ENCODE results near the gene ASIP.
"Not testable (repeated sequence)": the region's sequence is repeated elsewhere in the genome, so short reads cannot be mapped to it uniquely, and the experiment has no call there.

The ASIP gene

DNA sequence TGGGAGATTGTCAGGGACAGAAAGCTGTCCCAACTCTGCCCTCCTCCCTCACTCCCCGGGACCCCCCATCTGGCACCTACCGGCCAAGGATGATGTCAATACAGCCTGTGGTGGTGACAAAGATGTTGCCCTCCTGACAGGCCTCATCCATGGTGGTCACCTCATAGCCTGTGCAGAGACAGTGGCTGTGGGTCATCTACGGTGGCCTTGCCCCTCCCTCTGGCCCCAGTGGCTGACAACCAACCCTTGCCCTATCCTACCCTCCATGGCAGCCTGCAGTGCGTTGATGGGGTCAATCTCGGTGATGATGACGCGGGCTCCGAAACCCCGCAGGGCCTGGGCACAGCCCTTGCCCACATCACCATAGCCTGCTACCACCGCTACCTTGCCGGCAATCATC lies 49.2 kb downstream of the ASIP start:
- DNase-seq: no peak

DNA sequence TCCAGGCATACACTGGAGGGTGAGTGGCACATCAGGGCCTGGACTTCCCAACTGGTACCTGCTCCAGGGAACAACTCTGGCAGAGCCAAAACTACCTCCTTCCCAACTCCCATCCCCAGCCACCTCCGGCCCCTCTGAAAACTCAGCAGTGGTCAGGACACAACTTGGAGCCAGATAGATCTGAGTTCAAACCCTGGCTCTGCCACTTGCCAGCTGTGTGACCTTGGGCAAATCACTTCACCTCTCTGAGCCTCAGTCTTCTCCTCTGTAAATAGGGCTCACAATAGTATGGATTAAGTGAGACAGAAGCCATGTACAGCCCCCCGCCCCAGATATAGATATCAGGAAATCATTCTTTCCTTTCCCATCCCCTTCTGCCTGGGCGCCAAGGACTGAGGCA lies 51.3 kb downstream of the ASIP start:
- no peak for DNase-seq

DNA sequence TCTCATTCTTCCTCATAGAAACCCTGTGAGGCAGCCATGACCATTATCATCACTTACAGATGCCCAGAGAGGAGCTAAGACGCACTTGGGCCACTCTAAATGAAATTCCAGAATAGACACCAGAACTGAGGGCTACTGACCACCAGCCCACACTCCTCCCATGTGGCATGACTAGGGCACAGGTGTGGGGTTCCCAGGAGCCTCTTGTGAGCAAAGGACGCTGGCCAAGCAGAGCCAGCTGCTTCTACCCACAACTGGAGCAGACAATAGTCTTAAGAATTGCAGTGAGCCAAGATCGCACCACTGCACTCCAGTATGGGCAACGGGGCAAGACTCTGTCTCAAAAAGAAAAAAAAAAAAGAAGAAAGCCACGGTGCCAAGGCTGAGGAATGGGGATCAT lies 51.9 kb downstream of the ASIP start:
- DNase-seq: no peak

DNA sequence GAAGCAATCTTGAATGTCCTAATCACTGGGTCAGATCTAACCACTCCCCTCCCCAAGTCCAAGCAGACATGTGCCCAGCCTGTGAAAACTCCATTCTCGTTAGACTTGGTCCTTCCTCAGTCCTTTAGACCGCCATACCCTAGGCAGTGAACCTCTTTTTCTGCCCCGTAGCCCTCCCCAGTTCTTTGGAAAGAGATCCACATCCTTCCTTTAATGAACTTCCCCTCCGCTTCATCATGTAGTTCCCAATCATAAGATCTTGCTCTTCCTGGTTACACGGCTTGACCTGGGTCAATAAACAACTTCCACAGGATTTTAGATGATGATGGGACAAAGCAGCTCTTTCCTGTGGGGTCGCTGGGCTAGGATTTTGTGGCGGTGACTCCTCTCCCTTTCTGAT lies 52.4 kb downstream of the ASIP start:
- no peak for DNase-seq

DNA sequence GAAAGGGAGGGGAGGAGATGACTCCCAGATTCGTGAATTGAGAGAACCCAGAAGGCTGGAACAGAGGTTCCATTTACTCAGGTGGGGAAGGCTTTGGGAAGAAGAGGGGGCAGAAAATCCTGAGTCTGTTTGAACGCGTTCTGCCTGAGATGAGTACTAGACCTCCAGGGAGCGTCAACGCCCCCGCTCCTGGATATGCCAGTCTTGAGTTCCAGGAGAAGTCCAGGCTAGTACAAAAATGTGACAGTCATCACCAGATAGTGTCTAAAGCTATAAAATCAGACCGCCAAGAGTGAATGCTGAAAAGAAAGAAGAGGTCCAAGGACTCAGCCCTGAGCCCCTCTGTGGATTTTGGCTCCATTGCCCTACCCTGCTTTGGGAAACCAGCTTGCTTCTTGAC lies 53.3 kb downstream of the ASIP start:
- DNase-seq: no peak

DNA sequence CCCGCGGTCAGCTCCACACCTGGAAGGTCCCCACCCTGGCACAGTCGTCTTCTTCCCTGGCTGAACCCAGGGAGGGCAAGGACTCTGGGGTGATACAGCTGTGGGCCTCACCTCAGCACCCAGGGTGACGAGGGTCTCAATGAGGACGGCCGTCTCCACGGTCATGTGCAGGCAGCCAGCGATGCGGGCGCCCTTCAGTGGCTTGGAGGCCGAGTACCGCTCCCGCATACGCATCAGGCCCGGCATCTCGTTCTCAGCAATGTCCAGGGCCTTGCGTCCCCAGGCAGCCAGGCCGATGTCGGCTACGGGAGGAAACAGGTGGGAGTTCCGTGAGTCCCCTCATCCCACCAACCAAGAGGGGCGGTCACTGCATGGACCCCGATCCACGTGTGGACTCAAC lies 54.1 kb downstream of the ASIP start:
- DNase-seq: no peak

GRCh38 chr20:34296468-34296867 lies 55.2 kb downstream of the ASIP start:
- DNase-seq: no peak

DNA sequence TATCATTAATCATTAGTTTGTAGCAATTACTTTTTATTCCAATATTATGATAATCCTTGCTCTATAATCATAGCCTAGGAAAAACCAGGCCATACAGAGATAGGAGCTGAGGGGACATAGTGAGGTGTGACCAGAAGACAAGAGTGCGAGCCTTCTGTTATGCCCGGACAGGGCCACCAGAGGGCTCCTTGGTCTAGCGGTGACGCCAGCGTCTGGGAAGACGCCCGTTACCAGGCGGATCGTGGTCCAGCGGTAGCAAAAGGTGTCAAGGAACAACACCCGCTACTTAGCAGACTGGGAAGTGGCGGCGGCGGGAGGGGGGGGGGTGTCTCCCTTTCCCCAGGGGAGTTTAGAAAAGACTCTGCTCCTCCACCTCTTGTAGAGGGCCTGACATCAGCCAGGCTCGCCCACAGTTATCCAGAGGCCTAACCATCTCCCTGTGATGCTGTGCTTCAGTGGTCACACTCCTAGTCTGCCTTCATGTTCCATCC lies 57.1 kb downstream of the ASIP start:
- not testable (repeated sequence) for DNase-seq

DNA sequence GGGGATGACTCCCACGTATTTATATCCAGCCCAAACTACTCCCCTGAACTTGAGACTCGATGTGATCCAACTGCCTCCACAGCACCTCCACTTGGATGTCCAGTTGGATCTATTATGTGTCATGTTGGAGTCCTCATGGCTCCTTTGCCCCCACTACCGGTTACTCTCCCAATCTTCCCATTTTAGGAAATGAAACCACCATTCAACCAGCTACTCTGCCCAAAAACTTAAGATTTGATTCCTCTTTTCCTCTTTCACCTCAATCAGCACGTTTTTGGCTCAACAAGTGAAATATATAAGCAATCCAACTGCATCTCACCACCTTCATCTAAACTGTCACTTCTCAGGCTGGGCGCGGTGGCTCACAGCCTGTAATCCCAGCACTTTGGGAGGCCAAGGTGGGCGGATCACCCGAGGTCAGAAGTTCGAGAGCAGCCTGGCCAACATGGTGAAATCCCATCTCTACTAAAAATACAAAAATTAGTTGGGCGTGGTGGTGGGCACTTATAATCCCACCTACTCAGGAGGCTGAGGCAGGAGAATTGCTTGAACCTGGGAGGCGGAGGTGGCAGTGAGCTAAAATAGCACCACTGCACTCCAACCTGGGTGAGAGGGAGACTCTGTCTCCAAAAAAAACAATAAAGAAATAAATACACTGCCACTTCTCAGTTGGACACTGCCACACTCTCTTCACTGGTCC lies 58.5 kb downstream of the ASIP start:
- no peak for DNase-seq

GRCh38 chr20:34300256-34300806 lies 59.1 kb downstream of the ASIP start:
- DNase-seq: no peak

DNA sequence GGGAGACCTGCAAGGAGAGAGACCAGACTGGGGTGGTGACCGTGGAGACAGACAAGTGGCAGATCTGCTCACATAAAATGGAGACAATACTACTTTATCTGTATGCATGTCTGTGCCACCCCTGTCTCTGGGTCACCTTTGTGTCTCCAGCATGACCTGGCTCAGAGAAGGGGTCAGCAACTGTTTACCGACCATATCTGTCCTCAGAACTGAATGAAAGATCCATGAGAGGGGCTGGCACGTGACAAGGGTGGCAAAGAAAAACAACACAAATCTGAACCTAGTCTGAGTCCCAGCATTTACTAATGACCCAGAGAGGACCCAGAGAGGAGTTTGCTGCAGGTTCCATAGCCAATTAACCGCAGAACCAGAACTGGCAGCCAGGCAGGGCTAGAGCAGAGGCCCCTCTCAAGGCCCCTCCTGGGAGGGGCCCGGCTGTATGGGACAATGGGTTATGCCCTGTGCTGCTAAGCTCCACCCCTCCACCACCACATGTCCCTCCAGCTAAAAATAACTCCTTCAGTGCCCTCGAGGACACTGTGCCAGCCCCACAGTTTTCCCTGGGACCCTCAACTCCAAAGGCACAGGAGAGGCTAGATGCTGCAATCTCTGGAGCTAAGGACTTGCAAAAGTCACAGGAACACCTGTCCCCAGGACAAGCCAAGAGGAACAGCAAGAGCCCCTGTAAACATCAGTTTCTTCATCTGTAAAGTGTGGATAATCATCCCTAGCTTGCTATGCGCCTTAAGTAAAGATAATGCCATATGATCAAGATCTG lies 59.8 kb downstream of the ASIP start:
- no peak for DNase-seq

- no peak for DNase-seq
These were observed 60.5 kb downstream of the ASIP start for GRCh38 chr20:34301587-34302311.

DNA sequence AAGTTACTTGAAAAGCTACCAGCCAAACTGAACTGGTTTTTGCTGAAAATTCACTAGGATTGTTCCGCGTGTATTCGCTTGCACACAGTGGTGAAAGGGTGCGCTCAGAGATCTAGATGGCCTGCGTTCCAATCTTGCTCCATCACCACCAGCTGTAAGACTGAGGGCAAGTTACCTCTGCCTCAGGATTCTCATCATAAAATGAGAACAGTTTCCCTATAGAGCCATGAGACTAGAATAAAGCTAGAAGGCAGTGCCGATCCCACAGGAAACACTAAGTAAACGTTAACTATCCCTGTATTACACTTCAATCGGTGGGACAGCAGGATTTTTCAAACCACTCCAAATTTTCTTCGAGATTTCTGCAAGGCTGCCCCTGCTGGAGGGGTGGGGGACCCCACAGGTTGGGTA lies 61.1 kb downstream of the ASIP start:
- DNase-seq: no peak

DNA sequence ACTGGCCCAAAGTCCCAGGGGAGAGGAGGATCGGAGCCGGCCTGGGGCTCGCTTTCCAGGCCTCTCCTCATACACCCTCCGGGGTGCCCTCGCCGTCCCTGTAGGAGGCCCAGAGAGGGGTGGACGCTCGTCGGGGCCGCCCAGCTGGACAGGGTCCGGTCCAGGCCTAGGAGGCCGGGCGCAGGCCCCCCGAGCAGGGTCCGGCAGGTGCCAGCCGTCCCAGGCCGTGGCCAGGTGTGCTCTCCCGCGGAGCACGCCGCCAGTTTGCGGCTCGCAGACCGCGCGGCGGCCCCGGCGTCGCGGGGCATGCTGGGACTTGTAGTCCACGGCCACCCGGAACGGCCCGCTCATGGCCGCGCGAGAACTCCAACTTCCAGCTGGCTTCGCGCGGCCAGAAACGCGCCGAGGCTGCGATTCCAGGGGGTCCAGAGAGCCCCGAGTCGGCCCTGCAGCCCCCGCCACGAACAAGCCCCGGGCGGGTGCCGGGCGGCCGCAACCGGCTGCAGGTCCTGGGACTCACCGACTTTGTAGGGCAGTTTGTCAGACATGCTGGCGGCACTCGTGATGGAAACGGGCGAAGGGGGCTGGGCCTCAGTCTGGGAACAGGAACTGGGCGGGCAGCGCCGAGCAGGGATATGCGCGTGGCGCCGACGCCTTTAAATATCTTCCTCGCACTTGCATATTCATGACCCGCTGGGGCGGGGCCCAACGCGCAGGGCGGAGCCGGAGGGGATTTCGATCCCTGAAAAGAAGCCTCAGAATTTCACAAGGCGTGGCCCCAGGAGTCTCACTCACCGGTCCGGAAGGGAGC lies 61.7 kb downstream of the ASIP start, which contains the start of gene AHCY:
TSS of gene AHCY (minus strand) at position 633 of the 811 bp plus-strand sequence. CDS start at position 548, 85 bp downstream.
- DNase-seq: peak; percentile 87

DNA sequence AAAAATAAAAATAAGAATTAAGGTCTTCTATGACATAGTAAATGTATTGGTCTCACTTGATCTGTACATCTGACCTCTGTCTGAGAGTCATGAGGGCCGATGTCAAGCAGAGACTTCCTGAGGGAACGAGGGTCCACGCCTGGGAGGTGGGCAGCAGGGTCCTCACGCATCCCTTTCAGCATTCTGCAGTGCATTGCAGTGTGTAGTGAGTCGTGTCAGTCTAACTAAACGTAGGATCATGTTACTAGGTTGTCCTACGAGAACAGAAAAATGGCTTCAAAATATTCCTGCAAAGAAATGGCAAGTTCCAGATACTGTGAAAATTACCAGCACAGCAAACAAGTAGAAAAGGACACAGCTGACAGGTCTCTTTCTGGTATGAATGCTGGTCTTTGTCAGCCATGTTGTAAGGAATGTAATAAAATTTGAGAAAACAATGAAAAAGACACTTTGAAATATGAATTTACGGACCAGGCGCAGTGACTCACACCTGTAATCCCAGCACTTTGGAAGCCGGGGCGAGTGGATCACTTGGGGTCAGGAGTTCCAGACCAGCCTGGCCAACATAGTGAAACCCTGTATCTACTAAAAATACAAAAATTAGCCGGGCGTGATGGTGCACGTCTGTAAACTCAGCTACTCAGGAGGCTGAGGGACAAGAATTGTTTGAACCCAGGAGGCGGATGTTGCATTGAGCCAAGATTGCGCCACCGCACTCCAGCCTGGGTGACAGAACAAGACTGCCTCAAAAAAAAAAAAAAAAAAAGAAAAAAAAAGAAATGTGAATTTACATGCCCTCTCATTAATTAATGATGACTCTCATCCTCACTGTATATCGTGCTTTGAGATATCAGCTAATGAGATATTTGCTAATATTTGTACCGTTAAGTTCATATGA lies 64.4 kb downstream of the ASIP start:
- no peak for DNase-seq

- no peak for DNase-seq
These were observed 68.5 kb downstream of the ASIP start for GRCh38 chr20:34309691-34310090.

DNA sequence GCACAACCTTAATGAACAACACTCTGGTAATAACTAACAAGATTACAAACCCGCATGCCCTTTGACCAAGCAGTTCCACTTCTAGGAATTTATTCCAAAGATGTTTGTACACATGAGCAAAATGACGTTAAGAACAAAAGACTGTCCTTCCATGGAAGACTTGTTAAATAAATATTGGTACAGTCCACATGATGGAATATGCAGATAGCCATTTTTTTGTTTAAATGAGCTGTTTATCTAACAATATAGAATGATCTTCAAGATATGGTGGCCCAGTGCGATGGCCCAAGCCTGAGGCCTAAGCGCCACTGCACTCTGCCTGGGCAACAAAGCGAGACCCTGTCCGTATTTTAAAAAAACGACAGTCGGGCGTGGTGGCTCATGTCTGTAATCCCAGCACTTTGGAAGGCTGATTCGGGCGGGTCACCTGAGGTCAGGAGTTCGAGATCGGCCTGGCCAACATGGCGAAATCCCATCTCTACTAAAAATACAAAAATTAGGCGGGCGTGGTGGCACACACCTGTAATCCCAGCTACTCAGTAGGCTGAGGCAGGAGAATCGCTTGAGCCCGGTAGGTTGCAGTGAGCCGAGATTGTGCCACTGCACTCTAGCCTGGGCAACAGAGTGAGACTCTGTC lies 69.4 kb downstream of the ASIP start:
- no peak for DNase-seq

GRCh38 chr20:34311118-34312023 lies 70.1 kb downstream of the ASIP start:
- no peak for DNase-seq

DNA sequence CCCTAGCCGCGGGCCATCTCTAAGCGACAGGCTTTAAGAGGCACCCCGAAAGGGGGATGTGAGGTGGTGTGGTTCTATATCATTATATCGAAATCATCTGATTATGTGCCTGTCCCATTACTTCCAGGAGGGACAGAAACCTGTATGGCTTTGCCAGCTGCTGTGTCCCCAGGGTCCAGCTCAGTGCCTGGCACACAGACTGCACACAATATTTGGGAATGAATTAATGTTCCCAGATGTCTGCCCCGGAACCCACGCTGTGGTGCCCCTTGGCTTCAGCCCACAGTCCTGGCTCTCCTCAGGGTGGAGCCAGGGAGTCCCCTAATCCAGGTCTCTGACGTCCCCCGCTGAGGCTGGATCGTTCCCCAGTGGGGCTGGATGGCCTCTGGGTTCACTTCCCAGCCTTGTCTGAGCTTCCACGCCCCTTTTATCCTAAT lies 70.8 kb downstream of the ASIP start:
- no peak for DNase-seq

Measured in activated gamma-delta T cell treated with Interleukin-2 at 50 U/mL for 16 hours (primary cell).